Measurements from ENCODE around the gene TUBGCP5.

GRCh38 chr15:22989576-22990477 is 49.5 kb downstream of the TUBGCP5 start:
- TF ChIP-seq CTCF (IDR thresholded peaks at IDR 0.05) (no peak), POLR2AphosphoS5 (IDR thresholded peaks at IDR 0.05) (no peak), POLR2A (IDR thresholded peaks at IDR 0.05; ENCODE audit: low read depth) (no peak)
